GM11168 (cell line): ENCODE measurements around the gene ZNF438.
"Not testable (repeated sequence)": the region's sequence is repeated elsewhere in the genome, so short reads cannot be mapped to it uniquely, and the experiment has no call there.

Experiments
- in situ Hi-C: fragments of 300-500 bp; cut with MboI; formaldehyde crosslinking; loops from one replicate; pipeline ENCODE4 v1.12.0; 2022; ENCODE audit warnings: low sequenced_read_pairs; ENCODE audit not compliant: unreplicated experiment

ZNF438 gene, protein sequence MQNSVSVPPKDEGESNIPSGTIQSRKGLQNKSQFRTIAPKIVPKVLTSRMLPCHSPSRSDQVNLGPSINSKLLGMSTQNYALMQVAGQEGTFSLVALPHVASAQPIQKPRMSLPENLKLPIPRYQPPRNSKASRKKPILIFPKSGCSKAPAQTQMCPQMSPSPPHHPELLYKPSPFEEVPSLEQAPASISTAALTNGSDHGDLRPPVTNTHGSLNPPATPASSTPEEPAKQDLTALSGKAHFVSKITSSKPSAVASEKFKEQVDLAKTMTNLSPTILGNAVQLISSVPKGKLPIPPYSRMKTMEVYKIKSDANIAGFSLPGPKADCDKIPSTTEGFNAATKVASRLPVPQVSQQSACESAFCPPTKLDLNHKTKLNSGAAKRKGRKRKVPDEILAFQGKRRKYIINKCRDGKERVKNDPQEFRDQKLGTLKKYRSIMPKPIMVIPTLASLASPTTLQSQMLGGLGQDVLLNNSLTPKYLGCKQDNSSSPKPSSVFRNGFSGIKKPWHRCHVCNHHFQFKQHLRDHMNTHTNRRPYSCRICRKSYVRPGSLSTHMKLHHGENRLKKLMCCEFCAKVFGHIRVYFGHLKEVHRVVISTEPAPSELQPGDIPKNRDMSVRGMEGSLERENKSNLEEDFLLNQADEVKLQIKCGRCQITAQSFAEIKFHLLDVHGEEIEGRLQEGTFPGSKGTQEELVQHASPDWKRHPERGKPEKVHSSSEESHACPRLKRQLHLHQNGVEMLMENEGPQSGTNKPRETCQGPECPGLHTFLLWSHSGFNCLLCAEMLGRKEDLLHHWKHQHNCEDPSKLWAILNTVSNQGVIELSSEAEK

GRCh38 chr10:31031558-31032257 lies at the start of gene ZNF438:
TSS of gene ZNF438 (minus strand) at chr10:31031865. CDS start at chr10:30877034, 154,831 bp downstream.
- in situ Hi-C loops = loop anchor here (10.0 kb wide), 1 partner anchor 297 kb away; no protein-coding TSS in a partner anchor

DNA sequence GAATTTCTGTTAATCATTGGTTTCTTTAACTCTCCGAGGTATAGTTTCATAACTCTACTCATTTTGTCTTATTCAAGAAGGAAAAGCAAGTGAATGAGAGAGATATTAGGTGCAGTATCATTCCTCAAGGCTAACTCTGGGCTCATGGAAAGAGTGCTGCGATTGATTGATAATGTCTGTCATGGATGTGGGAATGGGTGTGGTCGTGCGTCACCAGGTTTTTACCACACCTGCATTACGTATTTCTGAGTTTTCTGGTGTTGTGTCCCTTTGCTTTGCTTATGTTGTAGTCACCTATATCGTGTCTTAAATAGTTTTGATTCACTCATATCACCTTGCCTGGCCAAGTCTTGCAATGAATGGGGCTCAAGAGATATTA lies 44.9 kb upstream of the ZNF438 start:
- in situ Hi-C loops = loop anchor here (25.0 kb wide), 1 partner anchor 711 kb away; no protein-coding TSS in a partner anchor

DNA sequence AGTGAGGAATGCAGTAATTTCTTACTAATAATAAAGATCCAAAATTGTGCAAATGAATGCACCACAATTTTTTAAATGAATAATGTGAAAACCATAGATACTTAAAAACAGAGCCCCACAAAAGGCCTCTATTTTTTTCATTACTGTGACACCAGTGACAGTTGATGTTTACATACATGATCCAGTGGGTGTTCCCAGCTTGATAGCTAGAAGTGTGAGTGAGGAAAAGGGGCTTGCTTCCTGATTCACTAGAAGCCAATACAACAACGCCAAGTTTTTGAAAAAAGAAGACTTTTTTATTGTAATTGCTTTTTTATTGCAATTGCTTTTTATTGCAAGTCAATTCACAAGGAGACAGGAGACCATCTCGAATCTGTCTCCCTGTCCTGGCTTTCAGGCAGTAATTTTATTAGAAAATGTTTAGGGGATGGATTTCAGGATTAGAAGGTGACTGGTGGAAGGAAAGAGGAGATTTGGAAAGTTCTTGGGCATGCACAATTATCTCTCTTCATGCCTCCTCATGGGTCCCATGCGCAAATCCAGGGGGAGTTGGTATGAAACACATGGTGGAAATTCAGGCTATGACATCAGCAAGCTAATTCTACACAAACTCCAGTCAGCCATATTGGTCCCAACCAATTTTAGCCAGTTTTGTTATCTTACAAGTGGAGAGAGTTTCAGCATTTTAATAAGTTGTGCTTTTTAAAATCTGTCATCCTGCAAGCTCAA lies 44.4 kb upstream of the ZNF438 start:
- in situ Hi-C loops = loop anchor here (25.0 kb wide), 1 partner anchor 711 kb away; no protein-coding TSS in a partner anchor

DNA sequence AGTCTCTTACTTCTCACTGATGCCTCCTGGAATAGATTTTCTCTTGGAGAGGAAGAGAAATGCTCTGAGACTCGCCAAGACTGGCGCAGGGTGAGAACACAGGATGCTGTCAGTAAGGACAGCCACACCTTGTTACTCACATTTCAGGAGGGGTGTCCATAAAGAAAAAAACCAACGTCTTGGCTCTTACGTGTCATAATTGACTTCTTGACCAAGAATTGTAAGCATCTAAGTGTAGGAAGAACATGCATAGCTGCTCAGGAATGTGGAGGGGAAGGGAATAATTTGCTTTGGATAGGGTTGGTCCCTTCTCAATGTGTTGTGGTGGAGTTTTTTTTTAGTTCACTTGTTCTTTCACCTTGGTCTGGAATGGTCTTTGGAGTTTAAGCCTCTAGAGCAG lies 43.8 kb upstream of the ZNF438 start:
- in situ Hi-C loops = loop anchor here (25.0 kb wide), 1 partner anchor 712 kb away; no protein-coding TSS in a partner anchor

DNA sequence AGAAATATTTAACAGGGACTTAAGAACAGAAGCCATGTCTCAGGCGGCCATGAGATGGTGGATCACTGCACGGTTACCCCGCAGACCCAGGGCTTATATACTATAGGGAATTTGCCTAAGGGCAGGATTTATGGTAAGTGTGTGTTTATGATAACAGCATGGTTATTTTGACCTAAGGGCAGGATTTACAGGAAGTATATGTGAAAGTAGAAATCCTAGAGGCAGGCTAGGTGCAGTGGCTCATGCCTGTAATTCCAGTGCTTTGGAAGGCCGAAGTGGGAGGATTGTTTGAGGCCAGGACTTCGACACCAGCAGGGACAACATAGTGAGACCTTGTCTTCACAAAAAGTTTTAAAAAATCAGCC lies 43.0 kb upstream of the ZNF438 start:
- in situ Hi-C loops = loop anchor here (25.0 kb wide), 1 partner anchor 713 kb away; no protein-coding TSS in a partner anchor

DNA sequence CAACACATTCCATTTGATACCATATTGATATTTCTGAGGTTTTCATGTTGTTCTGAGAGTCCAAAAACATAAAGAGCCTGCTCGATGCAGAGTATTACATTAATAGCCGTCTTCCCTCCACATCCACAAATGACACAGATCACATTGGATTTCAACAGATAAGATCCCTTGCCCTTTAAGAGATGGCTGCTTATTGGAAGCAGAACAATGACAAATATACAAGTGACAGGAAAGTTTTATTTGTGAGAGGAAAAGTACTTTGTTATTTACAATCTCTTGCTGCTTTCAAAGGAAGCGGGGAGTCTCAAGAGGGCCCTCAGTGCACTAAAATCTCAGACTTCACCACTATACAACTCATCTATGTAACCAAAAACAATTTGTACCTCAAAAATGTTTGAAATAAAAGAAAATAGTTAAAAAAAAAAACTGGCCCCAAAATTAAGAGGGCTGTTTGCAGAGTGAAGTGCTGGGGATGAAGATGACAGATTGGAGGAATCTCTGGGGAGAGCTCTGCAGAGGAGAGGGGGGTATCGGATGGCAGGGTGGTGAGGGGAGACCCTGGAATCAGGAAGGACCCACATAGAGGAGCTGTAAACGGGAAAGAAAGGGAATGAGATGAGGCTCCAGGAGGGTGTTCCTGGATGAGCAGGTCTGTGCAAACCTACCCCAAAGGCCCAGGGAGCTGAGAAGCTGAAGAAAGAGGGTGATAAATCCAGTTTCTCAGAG lies 42.5 kb upstream of the ZNF438 start:
- in situ Hi-C loops = no loop called here

DNA sequence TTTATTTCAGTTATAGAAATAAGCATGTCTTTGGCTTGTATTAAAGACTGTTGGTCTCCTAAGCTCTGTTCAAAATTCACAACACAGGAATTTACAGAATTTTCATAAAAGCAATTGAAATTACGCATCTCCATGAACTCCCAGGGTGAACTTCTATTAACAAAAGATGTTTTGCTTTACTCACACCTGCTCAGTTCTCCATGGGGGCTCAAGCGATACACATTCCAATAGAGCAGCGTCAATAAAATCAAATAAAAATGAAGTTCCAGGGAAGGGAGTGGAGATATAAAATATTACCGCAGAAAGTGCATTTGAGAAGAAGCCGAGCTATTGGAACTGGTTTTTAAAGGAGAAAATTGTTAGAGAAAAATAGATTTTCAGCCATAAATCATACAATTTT lies 41.5 kb upstream of the ZNF438 start:
- in situ Hi-C loops = no loop called here

GRCh38 chr10:31072451-31072850 lies 40.8 kb upstream of the ZNF438 start:
- in situ Hi-C loops = no loop called here

DNA sequence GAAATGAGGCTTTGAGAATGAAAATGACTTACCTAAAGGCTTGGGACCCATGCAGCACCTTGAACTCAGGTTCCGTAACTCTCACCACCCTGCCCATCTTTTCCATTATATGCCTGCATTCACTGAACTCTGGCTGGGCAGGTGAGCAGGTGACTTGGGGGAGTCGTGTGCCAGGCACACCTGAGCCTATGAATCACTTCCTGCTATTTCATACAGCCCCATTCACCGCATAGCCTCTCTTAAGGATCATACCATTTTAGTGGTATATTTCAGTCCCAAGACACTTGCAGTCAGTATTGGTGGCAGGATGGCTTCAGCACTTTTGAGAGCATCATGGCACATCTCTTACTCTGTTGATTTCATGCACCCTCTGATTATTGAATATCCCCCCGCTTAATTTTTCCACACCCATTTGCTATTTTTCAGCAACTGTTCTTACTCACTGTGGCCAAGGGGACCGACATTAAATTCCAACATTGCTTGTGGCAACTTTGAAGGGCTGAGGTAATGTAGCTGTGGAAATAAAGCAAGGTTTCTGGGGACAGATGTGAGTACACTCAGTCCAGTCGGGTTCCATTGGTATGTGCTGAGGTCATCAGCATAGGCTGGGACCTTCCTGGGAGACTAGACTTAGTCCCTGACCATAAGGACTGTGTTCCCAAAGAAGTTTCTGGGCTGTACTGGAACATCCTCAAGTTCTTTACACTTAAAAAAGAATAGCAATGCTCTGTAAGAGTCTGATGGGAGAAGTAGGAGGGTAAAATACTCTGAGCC lies 39.8 kb upstream of the ZNF438 start:
- in situ Hi-C loops = no loop called here

- in situ Hi-C loops = no loop called here
Measured at GRCh38 chr10:31070691-31071090, 39.0 kb upstream of the ZNF438 start.

DNA sequence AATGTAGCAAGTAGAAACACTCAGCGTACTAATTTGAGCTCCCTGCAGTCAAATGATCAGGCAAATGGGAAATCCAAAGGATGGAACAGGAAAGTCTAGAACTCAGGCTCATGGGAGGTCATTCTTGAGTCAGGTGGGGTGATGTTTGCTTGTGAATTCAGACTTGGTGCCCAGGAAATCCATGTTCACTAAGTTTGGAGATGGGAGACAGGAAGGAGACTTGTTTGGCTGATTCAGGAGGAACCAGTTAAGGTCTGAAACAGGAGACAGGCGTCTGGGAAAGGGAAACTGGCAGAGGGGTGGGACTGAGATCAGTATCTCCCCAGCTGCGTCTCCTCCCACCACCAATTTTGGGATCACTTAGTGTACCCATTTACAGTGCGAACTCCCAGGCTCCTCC lies 38.4 kb upstream of the ZNF438 start:
- in situ Hi-C loops = no loop called here

- in situ Hi-C loops = no loop called here
Measured at GRCh38 chr10:31069411-31069810, 37.7 kb upstream of the ZNF438 start.

- in situ Hi-C loops = no loop called here
Measured at GRCh38 chr10:31064348-31064747, 32.7 kb upstream of the ZNF438 start.

DNA sequence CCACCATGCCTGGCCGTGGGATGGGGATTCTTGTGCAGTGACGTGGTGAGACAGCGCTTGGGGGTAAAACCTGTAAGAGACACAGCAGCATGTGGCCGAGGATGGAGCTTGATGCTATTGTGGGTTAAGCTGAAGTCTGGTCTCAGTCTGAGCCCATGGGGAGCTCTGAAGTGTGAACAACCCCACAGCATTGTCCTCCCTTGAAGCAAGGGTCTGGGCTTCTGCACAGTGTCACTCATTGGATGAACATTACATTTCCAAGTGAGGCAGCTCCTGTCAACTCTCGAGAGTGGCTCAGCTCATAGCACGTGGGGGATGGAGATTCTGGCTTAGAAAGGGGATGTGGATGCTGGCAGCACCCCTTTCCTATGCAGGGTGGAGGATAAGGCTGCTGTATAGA lies 32.2 kb upstream of the ZNF438 start:
- in situ Hi-C loops = no loop called here

GRCh38 chr10:31062856-31063255 lies 31.2 kb upstream of the ZNF438 start:
- in situ Hi-C loops = no loop called here

- in situ Hi-C loops = no loop called here
Measured at GRCh38 chr10:31061941-31062340, 30.3 kb upstream of the ZNF438 start.

DNA sequence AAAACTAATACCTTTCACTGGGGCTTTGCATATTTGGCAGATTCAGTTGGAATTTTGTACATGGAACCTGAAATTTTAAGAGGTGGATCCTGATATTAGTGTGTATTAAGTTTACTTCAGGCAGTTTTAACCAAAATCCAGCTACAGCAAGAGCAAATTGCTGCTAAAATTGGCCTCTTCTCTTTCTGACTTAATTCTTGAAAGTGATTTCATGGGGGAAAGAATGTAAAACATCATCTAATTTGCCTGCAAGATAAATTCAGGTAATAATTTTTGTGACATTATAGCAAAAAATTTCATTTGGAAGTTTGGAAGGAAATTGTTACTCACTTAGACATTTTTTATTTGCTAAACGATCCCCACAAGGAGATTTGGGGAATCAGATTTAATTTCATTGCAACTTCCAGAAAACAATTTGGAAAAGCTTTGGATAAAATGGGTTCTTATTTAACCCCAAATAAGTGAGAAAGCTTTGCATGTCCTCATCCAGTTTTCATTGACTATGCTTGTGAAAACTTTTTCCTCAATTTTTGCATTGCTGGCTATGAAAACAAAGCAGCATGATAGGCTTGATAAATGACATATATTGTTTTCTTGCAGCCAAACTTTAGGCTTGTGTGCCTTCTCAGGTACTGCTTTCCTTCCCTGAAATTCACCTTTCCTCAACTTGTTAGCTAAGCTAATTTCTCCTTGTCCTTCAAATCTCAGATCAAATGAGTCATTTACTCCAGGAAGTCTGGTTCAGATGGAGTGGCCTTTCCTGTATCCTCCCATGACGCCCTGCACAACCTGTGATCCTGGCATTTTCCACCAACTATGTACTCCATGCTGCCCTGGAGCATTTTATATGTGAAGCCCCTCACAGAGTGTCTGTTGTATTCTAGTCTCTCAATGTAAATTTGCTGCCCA lies 27.4 kb upstream of the ZNF438 start:
- in situ Hi-C loops = no loop called here

DNA sequence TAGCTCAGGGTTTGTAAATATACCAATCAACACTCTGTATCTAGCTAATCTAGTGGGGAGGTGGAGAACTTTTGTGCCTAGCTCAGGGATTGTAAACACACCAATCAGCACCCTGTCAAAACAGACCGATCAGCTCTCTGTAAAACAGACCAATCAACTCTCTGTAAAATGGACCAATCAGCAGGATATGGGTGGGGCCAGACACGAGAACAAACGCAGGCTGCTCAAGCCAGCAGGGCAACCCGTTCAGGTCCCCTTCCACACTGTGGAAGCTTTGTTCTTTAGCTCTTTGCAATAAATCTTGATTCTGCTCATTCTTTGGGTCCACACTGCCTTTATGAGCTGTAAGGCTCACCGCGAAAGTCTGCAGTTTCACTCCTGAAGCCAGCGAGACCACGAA lies 25.0 kb upstream of the ZNF438 start:
- in situ Hi-C loops = not testable (repeated sequence)
